ENCODE results near the gene CEP295NL. TPM values are rescaled to one million over a fixed set of nuclear protein-coding genes. Genes with fewer than 3 reads are reported as not detected.

The CEP295NL gene
- total and polyA plus RNA-seq, 2 of the 13 experiments (the other 11 are each of a cell fraction or from before 2014, with no cell fraction given): not detected

- TF ChIP-seq ZBTB21 (CRISPR knock-in tag; IDR thresholded peaks at IDR 0.05): peak; percentile 94
- TF ChIP-seq TMF1 (CRISPR knock-in tag; IDR thresholded peaks at IDR 0.05; ENCODE audit: low read depth): no peak
- TF ChIP-seq PTBP1 (IDR thresholded peaks at IDR 0.05; ENCODE audit: low read depth, low read length, poor library complexity, severe bottlenecking): no peak
- peak; percentile 1 for TF ChIP-seq HNRNPLL (IDR thresholded peaks at IDR 0.05; ENCODE audit: low read depth, low read length, poor library complexity, severe bottlenecking)
- TF ChIP-seq ZNF563 (CRISPR knock-in tag; IDR thresholded peaks at IDR 0.05): peak; percentile 33; the same call in 1 of the 2 replicates
- no peak for TF ChIP-seq ZMAT5 (CRISPR knock-in tag; IDR thresholded peaks at IDR 0.05; ENCODE audit: borderline replicate concordance, low read depth)
- no peak for TF ChIP-seq ZNF276 (CRISPR knock-in tag; IDR thresholded peaks at IDR 0.05; ENCODE audit: low read depth)
- no peak for TF ChIP-seq TIGD3 (CRISPR knock-in tag; IDR thresholded peaks at IDR 0.05; ENCODE audit: borderline replicate concordance)
- no peak for TF ChIP-seq PHF5A (CRISPR knock-in tag; IDR thresholded peaks at IDR 0.05; ENCODE audit: low read depth, unreplicated experiment)
- peak; percentile 77 for TF ChIP-seq MEIS2 (CRISPR knock-in tag; IDR thresholded peaks at IDR 0.05)
- no peak for TF ChIP-seq ZMYM2 (CRISPR knock-in tag; IDR thresholded peaks at IDR 0.05)
- TF ChIP-seq, protein P1, sequence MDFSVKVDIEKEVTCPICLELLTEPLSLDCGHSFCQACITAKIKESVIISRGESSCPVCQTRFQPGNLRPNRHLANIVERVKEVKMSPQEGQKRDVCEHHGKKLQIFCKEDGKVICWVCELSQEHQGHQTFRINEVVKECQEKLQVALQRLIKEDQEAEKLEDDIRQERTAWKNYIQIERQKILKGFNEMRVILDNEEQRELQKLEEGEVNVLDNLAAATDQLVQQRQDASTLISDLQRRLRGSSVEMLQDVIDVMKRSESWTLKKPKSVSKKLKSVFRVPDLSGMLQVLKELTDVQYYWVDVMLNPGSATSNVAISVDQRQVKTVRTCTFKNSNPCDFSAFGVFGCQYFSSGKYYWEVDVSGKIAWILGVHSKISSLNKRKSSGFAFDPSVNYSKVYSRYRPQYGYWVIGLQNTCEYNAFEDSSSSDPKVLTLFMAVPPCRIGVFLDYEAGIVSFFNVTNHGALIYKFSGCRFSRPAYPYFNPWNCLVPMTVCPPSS (IDR thresholded peaks at IDR 0.05): no peak
- TF ChIP-seq, protein P2, sequence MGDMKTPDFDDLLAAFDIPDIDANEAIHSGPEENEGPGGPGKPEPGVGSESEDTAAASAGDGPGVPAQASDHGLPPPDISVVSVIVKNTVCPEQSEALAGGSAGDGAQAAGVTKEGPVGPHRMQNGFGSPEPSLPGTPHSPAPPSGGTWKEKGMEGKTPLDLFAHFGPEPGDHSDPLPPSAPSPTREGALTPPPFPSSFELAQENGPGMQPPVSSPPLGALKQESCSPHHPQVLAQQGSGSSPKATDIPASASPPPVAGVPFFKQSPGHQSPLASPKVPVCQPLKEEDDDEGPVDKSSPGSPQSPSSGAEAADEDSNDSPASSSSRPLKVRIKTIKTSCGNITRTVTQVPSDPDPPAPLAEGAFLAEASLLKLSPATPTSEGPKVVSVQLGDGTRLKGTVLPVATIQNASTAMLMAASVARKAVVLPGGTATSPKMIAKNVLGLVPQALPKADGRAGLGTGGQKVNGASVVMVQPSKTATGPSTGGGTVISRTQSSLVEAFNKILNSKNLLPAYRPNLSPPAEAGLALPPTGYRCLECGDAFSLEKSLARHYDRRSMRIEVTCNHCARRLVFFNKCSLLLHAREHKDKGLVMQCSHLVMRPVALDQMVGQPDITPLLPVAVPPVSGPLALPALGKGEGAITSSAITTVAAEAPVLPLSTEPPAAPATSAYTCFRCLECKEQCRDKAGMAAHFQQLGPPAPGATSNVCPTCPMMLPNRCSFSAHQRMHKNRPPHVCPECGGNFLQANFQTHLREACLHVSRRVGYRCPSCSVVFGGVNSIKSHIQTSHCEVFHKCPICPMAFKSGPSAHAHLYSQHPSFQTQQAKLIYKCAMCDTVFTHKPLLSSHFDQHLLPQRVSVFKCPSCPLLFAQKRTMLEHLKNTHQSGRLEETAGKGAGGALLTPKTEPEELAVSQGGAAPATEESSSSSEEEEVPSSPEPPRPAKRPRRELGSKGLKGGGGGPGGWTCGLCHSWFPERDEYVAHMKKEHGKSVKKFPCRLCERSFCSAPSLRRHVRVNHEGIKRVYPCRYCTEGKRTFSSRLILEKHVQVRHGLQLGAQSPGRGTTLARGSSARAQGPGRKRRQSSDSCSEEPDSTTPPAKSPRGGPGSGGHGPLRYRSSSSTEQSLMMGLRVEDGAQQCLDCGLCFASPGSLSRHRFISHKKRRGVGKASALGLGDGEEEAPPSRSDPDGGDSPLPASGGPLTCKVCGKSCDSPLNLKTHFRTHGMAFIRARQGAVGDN (CRISPR knock-in tag; IDR thresholded peaks at IDR 0.05): peak; percentile 86
- no peak for TF ChIP-seq STAT5B (CRISPR knock-in tag; IDR thresholded peaks at IDR 0.05)
- no peak for TF ChIP-seq EZH2 (conservative IDR thresholded peaks at IDR 0.05; ENCODE audit: low read depth, low read length)
- TF ChIP-seq MAF1 (CRISPR knock-in tag; IDR thresholded peaks at IDR 0.05; ENCODE audit: borderline replicate concordance): no peak
- TF ChIP-seq ZKSCAN5 (CRISPR knock-in tag; IDR thresholded peaks at IDR 0.05): no peak
- peak; percentile 64; the same call in 1 of the 2 replicates for TF ChIP-seq ZSCAN21 (CRISPR knock-in tag; IDR thresholded peaks at IDR 0.05; ENCODE audit: borderline replicate concordance)
Observed at GRCh38 chr17:78933025-78933958, 30.3 kb upstream of the CEP295NL start (continued).

All from HepG2 (cell line).